ENCODE data around the gene DDX4.
"Not testable (repeated sequence)": the region's sequence is repeated elsewhere in the genome, so short reads cannot be mapped to it uniquely, and the experiment has no call there.

DNA sequence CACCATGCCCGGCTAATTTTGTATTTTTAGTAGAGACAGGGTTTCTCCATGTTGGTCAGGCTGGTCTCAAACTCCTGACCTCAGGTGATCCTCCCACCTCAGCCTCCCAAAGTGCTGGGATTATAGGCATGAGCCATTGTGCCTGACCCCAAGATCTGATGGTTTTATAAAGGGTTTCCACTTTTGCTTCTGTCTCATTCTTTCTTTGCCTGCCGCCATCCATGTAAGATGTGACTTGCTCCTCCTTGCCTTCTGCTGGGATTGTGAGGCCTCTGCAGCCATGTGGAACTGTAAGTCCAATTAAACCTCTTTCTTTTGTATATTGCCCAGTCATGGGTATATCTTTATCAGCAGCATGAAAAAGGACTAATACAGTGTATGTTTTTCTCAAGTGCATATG, 18.8 kb upstream of the DDX4 start:
- not testable (repeated sequence) for TF ChIP-seq CTCF, POLR2A, EP300 (IDR thresholded peaks at IDR 0.05)
